HG02870 (cell line): Measurements from ENCODE around the gene PLA2G12B.

Source experiments
- ATAC-seq: cut with Tn5 transposase; IDR thresholded peaks from one replicate; pipeline ENCODE4 v1.9.1; 2021; ENCODE audit warnings: mild to moderate bottlenecking, moderate library complexity; ENCODE audit not compliant: unreplicated experiment

The PLA2G12B gene

DNA sequence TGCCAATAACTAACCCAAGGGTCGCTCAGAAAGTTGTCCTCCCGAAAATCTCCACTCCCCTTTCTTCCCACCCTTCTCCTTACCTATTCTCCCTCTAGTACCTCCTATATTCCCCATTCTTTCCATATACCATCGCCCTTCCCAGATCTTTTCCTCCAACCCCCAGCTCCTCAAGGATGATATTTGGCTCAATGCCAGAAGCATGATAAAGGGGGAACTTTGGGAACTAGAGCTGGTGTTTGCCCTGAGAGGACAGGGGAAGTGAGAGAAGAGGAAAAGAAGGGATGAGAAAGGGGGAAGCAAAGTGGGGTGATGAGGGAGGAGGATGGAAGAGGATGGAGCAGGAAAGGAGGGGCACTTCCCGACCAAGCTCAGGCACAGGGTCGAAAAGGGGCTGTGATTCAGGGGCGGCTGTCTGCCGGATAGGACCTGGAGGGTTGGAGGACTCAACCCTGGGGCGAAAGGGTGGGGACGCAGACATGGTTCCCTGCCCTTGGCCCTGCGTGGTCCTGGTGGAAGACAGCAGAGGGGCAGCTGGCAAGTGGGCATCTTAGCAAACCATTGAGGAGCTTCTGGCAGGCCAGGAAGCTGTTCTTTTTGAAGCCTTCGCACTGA, 59.3 kb downstream of the PLA2G12B start:
- no peak for ATAC-seq

GRCh38 chr10:72893136-72893798, 61.3 kb downstream of the PLA2G12B start, which contains the start of gene OIT3:
Gene OIT3 (plus strand): TSS chr10:72893739. CDS start chr10:72893799, 60 bp downstream.
- no peak for ATAC-seq

- ATAC-seq = no peak
Observed at GRCh38 chr10:72890086-72890485, 64.5 kb downstream of the PLA2G12B start.

GRCh38 chr10:72889391-72889831, 65.2 kb downstream of the PLA2G12B start:
- no peak for ATAC-seq

DNA sequence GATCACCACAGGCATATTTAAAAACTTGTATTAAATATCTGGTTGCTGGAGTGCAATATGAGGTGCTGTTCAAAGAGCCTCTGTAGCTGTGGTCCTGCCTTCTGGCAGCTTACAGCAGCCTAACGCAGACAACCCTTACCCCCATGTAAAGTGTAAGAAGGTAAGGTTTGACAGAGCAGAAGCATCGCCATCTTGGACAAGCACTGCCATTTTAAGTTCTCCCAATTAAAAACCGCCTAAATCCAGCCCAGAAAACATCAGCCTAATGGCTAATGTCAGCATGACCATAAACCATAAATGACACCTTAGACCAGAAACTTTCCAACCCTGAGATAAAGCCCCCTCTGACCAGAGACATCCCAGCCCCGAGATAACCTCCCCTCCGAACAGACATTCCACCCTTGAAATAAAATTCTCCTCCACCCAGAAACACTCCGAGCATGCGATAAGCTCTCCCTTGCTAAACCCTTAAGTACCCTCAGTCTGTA, 66.4 kb downstream of the PLA2G12B start:
- no peak for ATAC-seq

DNA sequence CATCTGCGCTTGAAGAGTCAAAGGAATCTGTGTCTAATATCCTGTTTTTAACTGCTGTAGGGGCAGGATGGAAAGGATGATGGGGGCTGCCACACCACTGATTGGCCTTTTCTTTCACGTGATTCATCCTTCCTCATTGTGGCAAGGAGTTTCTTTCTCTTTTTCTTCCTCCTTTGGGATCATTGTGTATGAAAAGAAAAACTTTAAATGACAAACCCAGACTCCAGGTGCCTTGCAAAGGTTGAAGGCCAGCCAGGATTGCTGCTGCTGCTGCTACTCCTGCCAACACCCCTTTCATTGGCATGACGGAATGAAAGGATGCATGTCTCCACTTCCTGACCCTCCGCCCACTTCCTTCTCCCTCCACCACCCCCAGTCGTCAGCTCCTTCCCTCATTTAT, 67.6 kb downstream of the PLA2G12B start:
- no peak for ATAC-seq

DNA sequence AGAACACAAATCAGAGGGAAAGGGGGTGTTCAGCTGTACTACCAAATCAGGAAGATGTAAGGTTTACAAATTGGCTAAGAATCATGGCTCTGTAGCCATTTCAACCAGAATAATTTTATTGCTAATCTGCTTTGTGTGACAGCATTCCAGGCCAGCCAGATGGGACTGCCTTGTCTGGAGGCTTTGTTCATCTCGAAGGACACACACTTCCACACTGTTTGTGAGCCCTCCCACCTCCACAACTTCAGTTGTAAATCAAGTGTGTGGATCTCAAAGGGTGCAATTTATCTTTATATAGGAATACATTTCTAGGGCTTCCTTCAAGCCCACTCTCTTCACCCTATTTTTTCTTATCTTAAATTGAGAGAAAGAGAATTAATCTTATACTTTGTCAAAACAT, 68.0 kb downstream of the PLA2G12B start:
- no peak for ATAC-seq

DNA sequence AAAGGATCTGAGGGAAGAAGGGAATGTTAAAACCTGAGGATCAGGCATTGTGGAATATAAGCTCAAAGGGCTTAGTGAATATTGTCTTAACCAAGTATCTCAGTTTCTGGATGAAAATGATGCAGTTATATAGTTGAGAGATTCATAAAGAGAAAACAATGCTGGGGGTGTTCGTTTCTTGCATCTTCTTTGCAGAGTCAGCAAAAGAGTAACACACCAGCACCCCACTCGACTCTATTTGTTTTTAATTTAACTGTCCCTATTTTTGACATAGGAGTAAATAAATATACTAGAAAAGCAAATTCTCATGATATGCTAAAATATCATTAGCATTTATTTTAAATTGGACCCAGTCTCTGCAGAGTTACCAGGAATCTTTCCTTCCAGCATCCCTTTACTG, 68.7 kb downstream of the PLA2G12B start:
- no peak for ATAC-seq
